HepG2 (cell line): ENCODE data around the gene ALDH1A1. TPM values are rescaled to one million over a fixed set of nuclear protein-coding genes. Genes with fewer than 3 reads are reported as not detected.

Experiments used
- ATAC-seq: fragments of 200-7000 bp; cut with Tn5 transposase; 3 replicates; pipeline ENCODE4 v1.9.1; 2020; ENCODE audit warnings: mild to moderate bottlenecking, moderate library complexity
- BruUV-seq: library from RNA; stranded (reverse); fragments of 400-500 nt; replicated peaks from 2 replicates; lab custom pipeline; 2021; lab: Mats Ljungman, UMichigan
- CTCF ChIA-PET: fragments of 300-600 bp; formaldehyde crosslinking; extraction: SDS; loops from one replicate; lab custom pipeline; 2021; ENCODE audit warnings: low total read pairs, inconsistent platforms, low intra/inter-chr PET ratio; lab: Yijun Ruan, JAX
- POLR2A ChIA-PET: fragments of 350-600 bp; sonication (Branson Sonifier 250); formaldehyde crosslinking; loops from one replicate; lab custom pipeline; 2020; ENCODE audit warnings: antibody characterized with exemption, inconsistent platforms; lab: Yijun Ruan, JAX
- DNase-seq: peaks from one replicate; pipeline ENCODE4 v3.0.0-alpha.2; 2015; ENCODE audit warnings: low spot score
- FAIRE-seq: peaks from 3 replicates; lab custom pipeline; 2011; peaks lifted over from hg19 to GRCh38; lab: Jason Lieb, UNC
- H2AFZ ChIP-seq: one replicate; pipeline ENCODE4 v1.6.1; 2011; ENCODE audit warnings: low read length, inconsistent platforms
- H3K27ac ChIP-seq: fragments of 300-600 bp; 3 replicates; pipeline ENCODE4 v1.8.0; 2011; ENCODE audit warnings: mixed run types, mild to moderate bottlenecking, mixed read lengths, low read length, inconsistent platforms; ENCODE audit not compliant: insufficient read depth; ENCODE audit errors: extremely low read length
- H3K27me3 ChIP-seq, 2 experiments: fragments of 200-600 bp in 1 of 2; 2 replicates in 1 of 2; 3 replicates in 1 of 2; pipeline versions ENCODE4 v1.6.0 to v1.8.0; 2011; ENCODE audit warnings: low read length in 2 of 2, mild to moderate bottlenecking in 2 of 2, moderate library complexity in 2 of 2, inconsistent platforms in 1 of 2; ENCODE audit not compliant: insufficient read depth in 2 of 2, control insufficient read depth in 1 of 2
- H3K36me3 ChIP-seq, 2 experiments: fragments of 200-600 bp in 1 of 2; replicated peaks in 1 of 2; 2 replicates in 1 of 2; 3 replicates in 1 of 2; pipeline versions ENCODE4 v1.5.1 to v1.8.0; 2011; ENCODE audit warnings: low read length in 2 of 2, inconsistent platforms in 1 of 2; ENCODE audit not compliant: insufficient read depth in 2 of 2, control insufficient read depth in 1 of 2
- H3K4me1 ChIP-seq: 2 replicates; pipeline ENCODE4 v1.5.1; 2012; ENCODE audit warnings: low read length, inconsistent platforms; ENCODE audit not compliant: insufficient read depth
- H3K4me2 ChIP-seq: 2 replicates; pipeline ENCODE4 v1.6.0; 2011; ENCODE audit warnings: low read depth, low read length, inconsistent platforms
- H3K4me3 ChIP-seq, 3 experiments: fragments of 200-600 bp in 1 of 3; sonication (generic), shearing (Covaris generic) in 1 of 3; replicated peaks in 1 of 3; 2 replicates each; pipeline ENCODE4 v1.5.1; 2011 to 2016; ENCODE audit warnings: low read length in 3 of 3, inconsistent platforms in 2 of 3, low read depth in 2 of 3, mild to moderate bottlenecking in 2 of 3, control low read depth in 1 of 3, mixed read lengths in 1 of 3; ENCODE audit not compliant: insufficient read depth in 1 of 3
- H3K79me2 ChIP-seq: one replicate; pipeline ENCODE4 v1.6.1; 2011; ENCODE audit warnings: low read length, inconsistent platforms; ENCODE audit not compliant: insufficient read depth
- H3K9ac ChIP-seq: 2 replicates; pipeline ENCODE4 v1.6.0; 2011; ENCODE audit warnings: mild to moderate bottlenecking, low read depth, low read length, inconsistent platforms; ENCODE audit not compliant: insufficient read depth
- H3K9me3 ChIP-seq: 2 replicates; pipeline ENCODE4 v1.5.1; 2012; ENCODE audit warnings: mild to moderate bottlenecking, low read length
- H4K20me1 ChIP-seq: 2 replicates; pipeline ENCODE4 v1.6.0; 2011; ENCODE audit warnings: inconsistent platforms, mild to moderate bottlenecking, low read length, moderate library complexity; ENCODE audit not compliant: insufficient read depth
- ATF7-NPFF ChIP-seq: sonication (generic); formaldehyde crosslinking; IDR thresholded peaks from 2 replicates; pipeline ENCODE4 v1.8.1; 2023; ENCODE audit warnings: mild to moderate bottlenecking, low read depth, missing genetic modification reagents, moderate library complexity
- HOXA3 ChIP-seq: sonication (generic); formaldehyde crosslinking; IDR thresholded peaks from 2 replicates; pipeline ENCODE4 v1.5.0; 2020; ENCODE audit warnings: missing genetic modification reagents
- NCOR1 ChIP-seq: fragments of 200-600 bp; sonication (generic); IDR thresholded peaks from 2 replicates; pipeline ENCODE4 v1.7.0; 2017; ENCODE audit warnings: antibody characterized with exemption, low read length, borderline replicate concordance
- RXRB ChIP-seq: IDR thresholded peaks from 2 replicates; pipeline ENCODE4 v1.6.1; 2016; ENCODE audit warnings: borderline replicate concordance, missing genetic modification reagents, missing compliant biosample characterization
- SCMH1 ChIP-seq: sonication (generic); formaldehyde crosslinking; IDR thresholded peaks from 2 replicates; pipeline ENCODE4 v1.9.0; 2021; ENCODE audit warnings: missing genetic modification reagents, mild to moderate bottlenecking, borderline replicate concordance
- SNAI1 ChIP-seq: sonication (generic); formaldehyde crosslinking; IDR thresholded peaks from 2 replicates; pipeline ENCODE4 v1.5.0; 2020; ENCODE audit warnings: mild to moderate bottlenecking, missing genetic modification reagents, borderline replicate concordance
- ZNF333 ChIP-seq: sonication (generic); formaldehyde crosslinking; IDR thresholded peaks from 2 replicates; pipeline ENCODE4 v1.4.0; 2020; ENCODE audit warnings: mild to moderate bottlenecking, missing genetic modification reagents, borderline replicate concordance
- ZNF674 ChIP-seq: sonication (generic); formaldehyde crosslinking; IDR thresholded peaks from 2 replicates; pipeline ENCODE4 v1.5.0; 2020; ENCODE audit warnings: low read depth, mild to moderate bottlenecking, missing genetic modification reagents
- ZNF678 ChIP-seq: sonication (generic); formaldehyde crosslinking; IDR thresholded peaks from 2 replicates; pipeline ENCODE4 v1.4.0; 2020; ENCODE audit warnings: mild to moderate bottlenecking, missing genetic modification reagents
- WGBS: methylation state at CpG from one replicate; pipeline ENCODE4 v1.1.6; 2017; ENCODE audit warnings: low lambda C conversion rate; 5-methylcytosine and 5-hydroxymethylcytosine counted together
- in situ Hi-C: cut with HindIII; loops from 2 replicates; pipeline ENCODE4 v1.10.0; 2017; ENCODE audit warnings: low pct_unique_long_range_greater_than_20kb; ENCODE audit not compliant: extremely low pct_ligation_motif_present
- intact Hi-C: fragments of 100-400 bp; cut with micrococcal nuclease; formaldehyde crosslinking; loops from one replicate; pipeline ENCODE4 v1.10.0; 2022; ENCODE audit not compliant: unreplicated experiment
- polyA plus RNA-seq, 8 experiments: library from polyadenylated mRNA; depleted of rRNA in 3 of 8; stranded (reverse) in 7 of 8; unstranded in 1 of 8; fragments of >200 nt; fragmentation: Illumina TruSeq in 4 of 8; extraction: Trizol in 4 of 8; gene quantifications; 2 replicates each; pipeline versions ENCODE4 v1.2.1 to v1.2.3, GENCODE V29; 2011 to 2016; ENCODE audit warnings: low read depth in 4 of 8, missing spikeins in 1 of 8, mixed read lengths in 1 of 8; ENCODE audit not compliant: insufficient read depth in 1 of 8
- total RNA-seq, 5 experiments: library from RNA; depleted of rRNA; stranded (reverse); fragments of >200 nt; fragmentation: Illumina TruSeq; extraction: Trizol; gene quantifications; 2 replicates each; pipeline ENCODE4 v1.2.3, GENCODE V29; 2016; ENCODE audit warnings: low read depth in 1 of 5
- TF ChIP-seq, protein P1 (sequence below): sonication (generic); formaldehyde crosslinking; IDR thresholded peaks from 2 replicates; pipeline ENCODE4 v1.4.0; 2020; ENCODE audit warnings: missing genetic modification reagents, mild to moderate bottlenecking, borderline replicate concordance

Gene ALDH1A1
- total and polyA plus RNA-seq, 2 of the 13 experiments (the other 11 are each of a cell fraction or from before 2014, with no cell fraction given): 88.2 to 439 TPM

DNA sequence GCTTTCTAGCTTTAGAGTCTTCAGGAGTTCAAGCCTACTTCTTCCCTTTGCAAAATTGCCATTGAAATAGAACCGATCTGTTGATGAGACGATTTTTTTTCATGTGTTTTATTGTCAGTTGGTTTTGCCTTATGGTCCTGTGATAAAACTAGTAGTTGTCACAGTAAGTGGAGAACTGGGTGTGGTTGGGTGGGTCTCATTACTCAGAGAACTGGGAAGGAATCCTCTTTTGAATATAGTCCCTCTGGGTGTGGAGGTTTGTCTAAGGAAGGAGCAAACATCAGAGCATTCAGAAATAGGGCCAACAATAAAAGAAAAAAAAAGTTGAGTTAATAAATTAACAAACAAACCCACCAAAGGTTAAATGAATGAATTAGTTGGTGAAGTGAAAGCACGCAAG, 69.0 kb downstream of the ALDH1A1 start:
- no peaks in the 10 kb centered on the region for H3K9me3 ChIP-seq
- no peak overlapping the region for H3K9ac ChIP-seq
- BruUV-seq: no TSS peak
- H3K27ac ChIP-seq: no peak overlapping the region
- H3K4me3 ChIP-seq: no peak overlapping the region
- POLR2A ChIA-PET: no interaction called here
- WGBS: 92% methylated on average over 3 of the region's 3 CpGs
- no peak overlapping the region for H2AFZ ChIP-seq
- no peaks in the 10 kb centered on the region for H3K27me3 ChIP-seq
- no peaks in the 10 kb centered on the region for H4K20me1 ChIP-seq
- TF ChIP-seq ZNF674 (CRISPR knock-in tag): no peak
- no peak for TF ChIP-seq SNAI1 (CRISPR knock-in tag)
- no peak for TF ChIP-seq ZNF678
- TF ChIP-seq, protein P1, sequence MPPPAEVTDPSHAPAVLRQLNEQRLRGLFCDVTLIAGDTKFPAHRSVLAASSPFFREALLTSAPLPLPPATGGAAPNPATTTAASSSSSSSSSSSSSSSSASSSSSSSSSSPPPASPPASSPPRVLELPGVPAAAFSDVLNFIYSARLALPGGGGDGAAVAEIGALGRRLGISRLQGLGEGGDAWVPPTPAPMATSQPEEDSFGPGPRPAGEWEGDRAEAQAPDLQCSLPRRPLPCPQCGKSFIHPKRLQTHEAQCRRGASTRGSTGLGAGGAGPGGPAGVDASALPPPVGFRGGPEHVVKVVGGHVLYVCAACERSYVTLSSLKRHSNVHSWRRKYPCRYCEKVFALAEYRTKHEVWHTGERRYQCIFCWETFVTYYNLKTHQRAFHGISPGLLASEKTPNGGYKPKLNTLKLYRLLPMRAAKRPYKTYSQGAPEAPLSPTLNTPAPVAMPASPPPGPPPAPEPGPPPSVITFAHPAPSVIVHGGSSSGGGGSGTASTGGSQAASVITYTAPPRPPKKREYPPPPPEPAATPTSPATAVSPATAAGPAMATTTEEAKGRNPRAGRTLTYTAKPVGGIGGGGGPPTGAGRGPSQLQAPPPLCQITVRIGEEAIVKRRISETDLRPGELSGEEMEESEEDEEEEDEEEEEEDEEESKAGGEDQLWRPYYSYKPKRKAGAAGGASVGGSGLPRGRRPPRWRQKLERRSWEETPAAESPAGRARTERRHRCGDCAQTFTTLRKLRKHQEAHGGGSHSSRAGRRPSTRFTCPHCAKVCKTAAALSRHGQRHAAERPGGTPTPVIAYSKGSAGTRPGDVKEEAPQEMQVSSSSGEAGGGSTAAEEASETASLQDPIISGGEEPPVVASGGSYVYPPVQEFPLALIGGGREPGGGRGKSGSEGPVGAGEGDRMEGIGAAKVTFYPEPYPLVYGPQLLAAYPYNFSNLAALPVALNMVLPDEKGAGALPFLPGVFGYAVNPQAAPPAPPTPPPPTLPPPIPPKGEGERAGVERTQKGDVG (CRISPR knock-in tag): no peak
- no peak for TF ChIP-seq NCOR1
- TF ChIP-seq ATF7-NPFF (CRISPR knock-in tag): no peak
- TF ChIP-seq SCMH1 (CRISPR knock-in tag): no peak
- TF ChIP-seq HOXA3 (CRISPR knock-in tag): no peak
- no peak for TF ChIP-seq ZNF333
- TF ChIP-seq RXRB (CRISPR knock-in tag): no peak
- H3K79me2 ChIP-seq: no peaks in the 10 kb centered on the region
- intact Hi-C loops (no loop called here), in situ Hi-C loops (no loop called here)
- no peaks in the 10 kb centered on the region for H3K4me1 ChIP-seq
- DNase-seq: no peak
- no peak overlapping the region for H3K4me2 ChIP-seq
- CTCF ChIA-PET: no interaction called here
- no peaks in the 10 kb centered on the region for H3K36me3 ChIP-seq
- ATAC-seq: no peak
- FAIRE-seq: no peak
